ENCODE measurements around the gene DNAJC16.

Gene DNAJC16

DNA sequence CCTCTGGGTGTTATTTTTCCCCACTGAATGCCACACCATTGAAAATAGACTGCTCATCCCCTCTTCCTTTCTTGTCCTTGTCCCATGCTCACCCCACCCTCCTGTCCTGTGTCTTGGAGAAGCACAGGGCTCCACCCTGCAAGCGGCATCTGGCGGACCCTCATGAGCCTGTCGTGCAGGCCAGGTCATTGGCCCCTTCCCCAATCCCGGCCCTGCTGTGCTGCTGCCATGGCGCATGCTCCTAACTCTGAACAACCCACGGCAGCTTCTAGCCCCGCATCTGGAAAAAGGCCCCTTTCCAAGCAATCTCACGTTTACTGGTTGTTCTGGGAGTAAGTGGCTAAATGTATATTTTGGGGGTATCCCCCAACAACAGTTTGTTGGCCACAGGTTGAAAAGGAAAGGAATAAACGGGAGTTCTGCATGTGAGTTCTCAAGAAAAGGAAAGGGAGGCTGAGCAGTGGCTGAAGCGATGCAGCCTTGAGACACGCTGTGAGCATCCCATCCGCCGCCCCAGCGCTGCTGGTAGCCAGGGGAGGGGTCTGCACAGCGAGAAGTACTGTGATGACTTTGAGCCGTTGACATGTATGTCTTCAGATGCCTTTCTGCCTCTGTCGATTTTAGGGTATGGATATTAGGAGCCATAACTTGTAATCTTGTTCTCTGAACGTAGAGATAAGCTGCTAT is 41.9 kb downstream of the DNAJC16 start:
- no peak for DNase-seq (ENCODE audit: low spot score)
- TF ChIP-seq, protein P1, sequence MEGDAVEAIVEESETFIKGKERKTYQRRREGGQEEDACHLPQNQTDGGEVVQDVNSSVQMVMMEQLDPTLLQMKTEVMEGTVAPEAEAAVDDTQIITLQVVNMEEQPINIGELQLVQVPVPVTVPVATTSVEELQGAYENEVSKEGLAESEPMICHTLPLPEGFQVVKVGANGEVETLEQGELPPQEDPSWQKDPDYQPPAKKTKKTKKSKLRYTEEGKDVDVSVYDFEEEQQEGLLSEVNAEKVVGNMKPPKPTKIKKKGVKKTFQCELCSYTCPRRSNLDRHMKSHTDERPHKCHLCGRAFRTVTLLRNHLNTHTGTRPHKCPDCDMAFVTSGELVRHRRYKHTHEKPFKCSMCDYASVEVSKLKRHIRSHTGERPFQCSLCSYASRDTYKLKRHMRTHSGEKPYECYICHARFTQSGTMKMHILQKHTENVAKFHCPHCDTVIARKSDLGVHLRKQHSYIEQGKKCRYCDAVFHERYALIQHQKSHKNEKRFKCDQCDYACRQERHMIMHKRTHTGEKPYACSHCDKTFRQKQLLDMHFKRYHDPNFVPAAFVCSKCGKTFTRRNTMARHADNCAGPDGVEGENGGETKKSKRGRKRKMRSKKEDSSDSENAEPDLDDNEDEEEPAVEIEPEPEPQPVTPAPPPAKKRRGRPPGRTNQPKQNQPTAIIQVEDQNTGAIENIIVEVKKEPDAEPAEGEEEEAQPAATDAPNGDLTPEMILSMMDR (IDR thresholded peaks at IDR 0.05; ENCODE audit: extremely low read depth, missing control alignments): no peak

DNA sequence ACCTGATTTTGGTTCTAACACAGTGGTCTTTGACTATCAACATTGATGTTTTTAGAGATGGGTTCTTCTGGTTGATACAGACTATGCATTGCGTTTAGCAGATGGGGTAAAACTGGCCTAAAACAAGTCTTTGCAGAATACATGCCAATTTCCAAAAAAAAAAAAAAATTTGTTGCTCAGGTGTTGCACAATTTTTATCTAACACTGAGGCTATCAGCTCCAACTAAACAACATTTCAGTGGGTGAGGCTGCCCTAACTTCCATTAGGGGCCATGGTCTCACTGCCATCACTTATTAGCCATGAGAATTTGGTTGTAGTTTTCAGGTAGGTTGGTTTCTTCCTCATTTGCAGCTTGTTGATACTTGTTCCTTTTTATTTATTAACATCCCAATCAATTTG is 44.2 kb downstream of the DNAJC16 start:
- TF ChIP-seq, protein P1 (IDR thresholded peaks at IDR 0.05; ENCODE audit: extremely low read depth, missing control alignments): no peak
- DNase-seq (ENCODE audit: low spot score): no peak

DNA sequence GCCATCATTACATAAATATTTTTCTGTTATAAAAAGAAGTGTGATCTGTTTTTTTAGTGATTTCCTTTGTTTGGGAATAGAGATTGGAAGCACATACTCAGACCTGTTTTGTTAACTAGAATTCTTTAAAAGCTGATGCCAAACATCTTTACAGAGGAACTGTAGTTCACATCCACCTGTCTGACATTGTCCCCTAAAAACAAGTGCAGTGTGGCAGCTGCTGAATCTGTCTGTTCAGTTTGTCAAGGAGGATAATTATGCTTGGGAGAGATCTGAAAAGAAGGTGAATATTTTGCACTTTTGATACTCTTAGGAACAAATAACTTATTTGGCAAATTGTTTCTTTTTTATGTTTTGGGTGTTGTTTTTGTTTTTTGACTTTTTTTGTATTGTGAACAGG is 44.6 kb downstream of the DNAJC16 start:
- TF ChIP-seq, protein P1 (IDR thresholded peaks at IDR 0.05; ENCODE audit: extremely low read depth, missing control alignments): no peak
- no peak for DNase-seq (ENCODE audit: low spot score)

DNA sequence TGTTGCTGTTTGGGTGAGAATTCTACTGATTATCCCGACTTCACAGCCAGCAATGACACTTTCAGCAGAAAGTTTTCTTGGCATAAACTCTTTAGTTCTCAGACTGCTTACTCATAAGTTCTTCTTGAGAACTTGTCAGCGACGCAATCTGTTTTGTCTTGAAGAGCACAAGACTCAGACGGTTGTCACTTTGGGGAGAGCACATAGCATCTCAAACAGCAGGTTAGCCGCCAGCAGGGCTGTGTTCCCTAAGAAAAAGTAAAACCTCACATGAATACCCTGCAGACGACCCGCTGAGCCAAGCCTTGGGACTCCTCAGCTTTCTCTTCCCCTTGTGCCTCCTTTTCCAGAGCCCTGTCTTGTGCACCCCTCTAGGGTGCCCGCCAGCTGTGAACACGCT is 46.8 kb downstream of the DNAJC16 start:
- TF ChIP-seq, protein P1 (IDR thresholded peaks at IDR 0.05; ENCODE audit: extremely low read depth, missing control alignments): no peak
- no peak for DNase-seq (ENCODE audit: low spot score)

DNA sequence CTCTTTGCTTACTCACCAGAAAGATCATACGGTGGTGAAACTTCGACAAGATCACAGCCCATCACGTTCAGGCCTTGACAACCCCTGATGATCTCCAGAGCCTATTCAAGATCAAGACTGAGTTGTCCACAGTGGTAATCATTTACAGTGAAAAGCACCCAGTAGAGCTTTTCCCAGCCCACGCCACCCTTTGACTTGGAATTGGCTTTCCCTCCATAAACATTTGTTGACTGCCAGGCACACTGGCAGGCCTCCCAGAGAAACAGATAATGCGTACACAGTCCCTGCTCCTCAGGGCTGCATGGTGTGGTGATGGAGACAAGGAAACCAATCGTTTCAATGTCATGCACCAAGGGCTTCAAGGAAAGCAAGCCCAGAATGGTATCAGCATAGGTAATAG is 48.1 kb downstream of the DNAJC16 start:
- TF ChIP-seq, protein P1 (IDR thresholded peaks at IDR 0.05; ENCODE audit: extremely low read depth, missing control alignments): no peak

DNA sequence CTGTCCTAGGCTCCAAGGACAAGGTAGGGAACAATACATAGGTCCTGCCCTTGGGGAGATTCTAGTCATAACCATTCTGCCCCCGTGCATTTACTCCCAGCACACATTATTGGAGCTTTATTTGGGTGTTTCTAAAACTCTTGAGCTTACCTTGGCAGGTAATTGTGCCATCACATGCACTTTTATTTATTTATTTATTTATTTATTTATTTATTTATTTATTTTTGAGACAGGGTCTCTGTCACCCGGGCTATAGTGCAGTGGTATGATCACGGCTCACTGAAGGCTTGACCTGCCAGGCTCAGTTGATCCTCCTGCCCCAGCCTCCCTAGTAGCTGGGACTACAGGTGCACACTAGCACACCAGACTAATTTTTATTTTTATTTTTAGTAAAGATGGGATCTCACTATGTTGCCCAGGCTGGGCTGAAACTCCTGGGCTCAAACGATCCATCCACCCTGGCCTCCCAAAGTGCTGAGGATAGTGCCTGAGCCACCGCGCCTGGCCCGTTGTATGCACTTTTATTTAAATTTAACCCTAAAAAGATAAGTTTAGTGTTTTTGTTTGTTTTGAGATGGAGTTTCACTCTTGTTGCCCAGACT is 49.0 kb downstream of the DNAJC16 start:
- DNase-seq (ENCODE audit: low spot score): no peak
- TF ChIP-seq, protein P1 (IDR thresholded peaks at IDR 0.05; ENCODE audit: extremely low read depth, missing control alignments): no peak

More for the DNA sequence above, 48.1 kb downstream of the DNAJC16 start:
- no peak for DNase-seq (ENCODE audit: low spot score)

DNA sequence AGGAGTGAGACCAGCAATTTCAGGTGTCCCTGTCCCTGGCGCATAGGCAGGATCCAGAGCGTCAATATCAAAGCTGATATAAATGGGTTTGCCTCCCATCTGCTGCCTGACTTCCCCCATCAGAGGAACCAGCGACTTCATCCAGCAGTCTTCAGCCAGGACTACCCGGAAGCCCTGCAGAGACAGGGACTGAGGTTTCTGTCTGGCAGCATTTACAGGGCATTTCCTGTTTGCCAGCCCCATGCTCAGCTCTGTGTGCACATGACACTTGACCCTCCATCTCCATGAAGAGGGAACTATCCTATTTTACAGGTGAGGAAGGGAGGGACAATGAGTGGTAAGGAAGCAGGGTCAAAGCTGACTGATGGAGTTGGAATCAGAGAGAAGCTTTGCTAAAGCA is 51.0 kb downstream of the DNAJC16 start:
- TF ChIP-seq, protein P1 (IDR thresholded peaks at IDR 0.05; ENCODE audit: extremely low read depth, missing control alignments): no peak
- no peak for DNase-seq (ENCODE audit: low spot score)

All from GM20000 (cell line).